ENCODE results near the gene FYTTD1.

The FYTTD1 gene

DNA sequence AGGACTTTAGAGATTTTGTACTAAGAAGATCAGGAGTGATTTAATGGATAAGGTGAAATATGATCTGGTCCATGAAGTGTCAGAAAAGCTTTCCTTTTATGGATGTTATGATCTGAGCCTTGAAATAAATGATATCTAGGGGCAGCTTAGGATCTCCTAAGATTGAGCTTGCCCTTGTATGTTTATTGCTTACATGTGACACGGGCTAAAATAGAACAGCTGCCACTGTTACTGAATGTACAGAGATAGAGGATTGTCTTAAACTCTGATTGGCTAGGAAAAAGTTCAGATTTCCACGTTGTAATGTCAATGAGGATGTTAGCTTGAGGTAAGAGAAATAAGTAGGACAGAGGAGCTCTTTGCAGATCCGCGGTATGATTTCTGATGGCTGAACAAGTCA is 8.8 kb downstream of the FYTTD1 start:
- TF ChIP-seq, protein P1, sequence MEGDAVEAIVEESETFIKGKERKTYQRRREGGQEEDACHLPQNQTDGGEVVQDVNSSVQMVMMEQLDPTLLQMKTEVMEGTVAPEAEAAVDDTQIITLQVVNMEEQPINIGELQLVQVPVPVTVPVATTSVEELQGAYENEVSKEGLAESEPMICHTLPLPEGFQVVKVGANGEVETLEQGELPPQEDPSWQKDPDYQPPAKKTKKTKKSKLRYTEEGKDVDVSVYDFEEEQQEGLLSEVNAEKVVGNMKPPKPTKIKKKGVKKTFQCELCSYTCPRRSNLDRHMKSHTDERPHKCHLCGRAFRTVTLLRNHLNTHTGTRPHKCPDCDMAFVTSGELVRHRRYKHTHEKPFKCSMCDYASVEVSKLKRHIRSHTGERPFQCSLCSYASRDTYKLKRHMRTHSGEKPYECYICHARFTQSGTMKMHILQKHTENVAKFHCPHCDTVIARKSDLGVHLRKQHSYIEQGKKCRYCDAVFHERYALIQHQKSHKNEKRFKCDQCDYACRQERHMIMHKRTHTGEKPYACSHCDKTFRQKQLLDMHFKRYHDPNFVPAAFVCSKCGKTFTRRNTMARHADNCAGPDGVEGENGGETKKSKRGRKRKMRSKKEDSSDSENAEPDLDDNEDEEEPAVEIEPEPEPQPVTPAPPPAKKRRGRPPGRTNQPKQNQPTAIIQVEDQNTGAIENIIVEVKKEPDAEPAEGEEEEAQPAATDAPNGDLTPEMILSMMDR (conservative IDR thresholded peaks at IDR 0.05; ENCODE audit: low read length): no peak
- TF ChIP-seq EZH2phosphoT487 (IDR thresholded peaks at IDR 0.05; ENCODE audit: borderline replicate concordance): no peak
- H3K79me2 ChIP-seq (ENCODE audit: insufficient read depth, low read length): peaks cover 65% of the 10 kb centered on the region
- H3K36me3 ChIP-seq (ENCODE audit: insufficient read depth, low read length): peaks cover 63% of the 10 kb centered on the region
- H4K20me1 ChIP-seq (ENCODE audit: insufficient read depth, low read length, poor library complexity, severe bottlenecking): peaks cover 19% of the 10 kb centered on the region
- H3K9ac ChIP-seq (ENCODE audit: low read depth, low read length, poor library complexity, severe bottlenecking): no peak overlapping the region
- H3K4me2 ChIP-seq (ENCODE audit: low read depth, low read length, poor library complexity, severe bottlenecking): no peak overlapping the region
- H3K9me2 ChIP-seq (replicated peaks; ENCODE audit: low read depth, low read length): no peaks in the 10 kb centered on the region
- no peak overlapping the region for H3K4me3 ChIP-seq (ENCODE audit: low read length, poor library complexity, severe bottlenecking)
- H3K9me3 ChIP-seq (ENCODE audit: insufficient read depth, low read depth, low read length): no peaks in the 10 kb centered on the region
- no peak overlapping the region for H2AFZ ChIP-seq (ENCODE audit: low read length)
- peaks cover 24% of the 10 kb centered on the region for H3K4me1 ChIP-seq (ENCODE audit: insufficient read depth, low read length, poor library complexity, severe bottlenecking)
- H3F3A ChIP-seq (ENCODE audit: low read depth): no peaks in the 10 kb centered on the region
- no peaks in the 10 kb centered on the region for H3K27me3 ChIP-seq (ENCODE audit: insufficient read depth, low read length, poor library complexity, severe bottlenecking)

DNA sequence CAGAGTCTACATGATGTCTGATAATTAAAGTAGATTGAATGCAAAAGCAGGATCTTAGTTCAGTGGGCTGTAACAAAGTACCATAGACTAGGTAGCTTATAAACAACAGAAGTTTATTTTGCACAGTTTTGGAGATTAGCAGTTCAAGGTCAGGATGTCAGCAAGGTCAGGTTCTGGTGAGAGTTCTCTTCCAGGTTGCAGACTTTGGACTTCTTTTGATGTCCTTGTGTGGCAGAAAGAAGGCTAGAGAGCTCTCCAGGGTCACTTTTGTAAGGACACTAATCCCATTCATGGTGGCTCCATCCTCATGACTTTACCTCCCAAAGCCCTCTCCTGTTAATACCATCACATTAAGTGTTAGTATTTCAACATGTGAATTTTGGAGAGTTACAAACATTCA is 12.1 kb downstream of the FYTTD1 start:
- Histone ChIP-seq H3K79me2 (ENCODE audit: insufficient read depth, low read length) (peaks cover 35% of the 10 kb centered on the region), H3K4me3 (ENCODE audit: low read length, poor library complexity, severe bottlenecking) (no peak overlapping the region), H3K9me3 (ENCODE audit: insufficient read depth, low read depth, low read length) (no peaks in the 10 kb centered on the region), H4K20me1 (ENCODE audit: insufficient read depth, low read length, poor library complexity, severe bottlenecking) (peaks cover under 1% of the 10 kb centered on the region), H3F3A (ENCODE audit: low read depth) (no peaks in the 10 kb centered on the region), H3K9ac (ENCODE audit: low read depth, low read length, poor library complexity, severe bottlenecking) (no peak overlapping the region), H3K4me1 (ENCODE audit: insufficient read depth, low read length, poor library complexity, severe bottlenecking) (peaks cover 2% of the 10 kb centered on the region), H2AFZ (ENCODE audit: low read length) (no peak overlapping the region), H3K27me3 (ENCODE audit: insufficient read depth, low read length, poor library complexity, severe bottlenecking) (no peaks in the 10 kb centered on the region), H3K9me2 (replicated peaks; ENCODE audit: low read depth, low read length) (no peaks in the 10 kb centered on the region), H3K4me2 (ENCODE audit: low read depth, low read length, poor library complexity, severe bottlenecking) (no peak overlapping the region), H3K36me3 (ENCODE audit: insufficient read depth, low read length) (peaks cover 83% of the 10 kb centered on the region)
- TF ChIP-seq, protein P1 (conservative IDR thresholded peaks at IDR 0.05; ENCODE audit: low read length): no peak
- no peak for TF ChIP-seq EZH2phosphoT487 (IDR thresholded peaks at IDR 0.05; ENCODE audit: borderline replicate concordance)

DNA sequence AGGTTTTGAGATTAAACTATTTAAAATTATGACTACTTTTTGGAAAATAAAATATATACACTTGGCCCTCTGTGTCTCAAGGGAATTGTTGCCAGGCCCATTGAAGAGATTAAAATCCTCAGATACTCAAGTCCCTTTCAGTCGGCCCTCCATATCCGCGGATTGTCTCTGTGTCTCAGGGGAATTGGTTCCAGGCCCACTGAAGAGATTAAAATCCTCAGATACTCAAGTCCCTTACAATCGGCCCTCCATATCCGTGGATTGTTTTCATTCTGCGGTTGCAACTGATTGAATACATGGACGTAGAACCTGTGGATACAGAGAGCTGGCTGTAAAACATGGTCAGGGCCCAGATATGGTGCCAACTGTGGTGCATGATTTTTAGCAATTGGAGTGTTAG is 25.6 kb downstream of the FYTTD1 start:
- Histone ChIP-seq H3K4me2 (ENCODE audit: low read depth, low read length, poor library complexity, severe bottlenecking) (no peak overlapping the region), H3K9me3 (ENCODE audit: insufficient read depth, low read depth, low read length) (no peaks in the 10 kb centered on the region), H4K20me1 (ENCODE audit: insufficient read depth, low read length, poor library complexity, severe bottlenecking) (no peaks in the 10 kb centered on the region), H3K79me2 (ENCODE audit: insufficient read depth, low read length) (no peaks in the 10 kb centered on the region), H3K4me1 (ENCODE audit: insufficient read depth, low read length, poor library complexity, severe bottlenecking) (no peaks in the 10 kb centered on the region), H3F3A (ENCODE audit: low read depth) (no peaks in the 10 kb centered on the region), H3K4me3 (ENCODE audit: low read length, poor library complexity, severe bottlenecking) (no peak overlapping the region), H3K9ac (ENCODE audit: low read depth, low read length, poor library complexity, severe bottlenecking) (no peak overlapping the region), H3K27me3 (ENCODE audit: insufficient read depth, low read length, poor library complexity, severe bottlenecking) (no peaks in the 10 kb centered on the region), H2AFZ (ENCODE audit: low read length) (no peak overlapping the region), H3K36me3 (ENCODE audit: insufficient read depth, low read length) (peaks cover 88% of the 10 kb centered on the region), H3K9me2 (replicated peaks; ENCODE audit: low read depth, low read length) (no peaks in the 10 kb centered on the region)
- no peak for TF ChIP-seq EZH2phosphoT487 (IDR thresholded peaks at IDR 0.05; ENCODE audit: borderline replicate concordance)
- TF ChIP-seq, protein P1 (conservative IDR thresholded peaks at IDR 0.05; ENCODE audit: low read length): no peak

Data from Loucy (cell line).